Cerebellar cortex (tissue), 1 donor: ENCODE measurements around the gene EYA3.

Experiments
- DNase-seq: peaks from one replicate; pipeline ENCODE4 v3.0.0-alpha.2; 2015; ENCODE audit warnings: low spot score

EYA3 gene

GRCh38 chr1:28073867-28074266 lies 14.5 kb downstream of the EYA3 start:
- DNase-seq = no peak

DNA sequence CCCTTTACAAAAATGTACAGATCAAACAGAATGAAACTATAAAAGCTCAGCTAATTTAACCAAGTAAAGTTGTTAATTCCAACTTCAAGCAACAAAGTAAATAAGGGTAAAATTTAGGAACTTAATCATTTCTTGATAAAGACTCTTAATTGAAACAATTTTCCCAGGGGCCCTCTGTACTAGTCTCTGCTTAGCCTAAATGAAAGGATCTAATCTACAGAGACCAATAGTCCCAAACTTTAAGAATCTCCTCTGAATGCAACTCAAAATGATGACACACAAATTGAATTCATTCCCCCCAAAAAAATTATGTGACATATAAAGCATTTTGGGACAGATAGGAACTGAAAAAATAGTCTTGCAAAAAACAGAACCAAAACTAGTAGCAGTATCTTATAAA lies 16.6 kb downstream of the EYA3 start:
- DNase-seq = no peak

GRCh38 chr1:28070725-28071593 lies 17.5 kb downstream of the EYA3 start:
- DNase-seq = no peak

- no peak for DNase-seq
These were observed 20.8 kb downstream of the EYA3 start for GRCh38 chr1:28067523-28068090.

- DNase-seq = no peak
These were observed 21.8 kb downstream of the EYA3 start for GRCh38 chr1:28066393-28067154.

DNA sequence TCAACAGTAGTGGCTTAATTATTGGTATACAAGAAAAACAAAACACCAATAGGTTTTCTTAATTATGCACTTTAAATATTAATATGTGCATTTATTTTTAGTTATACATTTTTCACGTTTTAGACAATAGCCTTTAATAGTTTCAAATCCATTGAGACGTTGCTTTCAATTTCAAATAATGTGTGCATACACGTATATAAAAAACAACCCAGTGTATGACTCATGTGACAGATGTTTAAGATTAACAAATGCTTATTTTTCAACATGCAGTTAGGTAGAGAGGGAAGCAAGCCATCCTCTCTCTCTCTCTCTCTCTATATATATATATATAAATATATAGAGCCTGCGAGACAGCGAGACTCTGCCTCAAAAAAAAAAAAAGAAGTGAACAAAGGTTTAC lies 24.3 kb downstream of the EYA3 start:
- DNase-seq = no peak

- DNase-seq = no peak
These were observed 25.6 kb downstream of the EYA3 start for GRCh38 chr1:28062806-28063205.

GRCh38 chr1:28058971-28059878 lies 29.2 kb downstream of the EYA3 start:
- DNase-seq = no peak

DNA sequence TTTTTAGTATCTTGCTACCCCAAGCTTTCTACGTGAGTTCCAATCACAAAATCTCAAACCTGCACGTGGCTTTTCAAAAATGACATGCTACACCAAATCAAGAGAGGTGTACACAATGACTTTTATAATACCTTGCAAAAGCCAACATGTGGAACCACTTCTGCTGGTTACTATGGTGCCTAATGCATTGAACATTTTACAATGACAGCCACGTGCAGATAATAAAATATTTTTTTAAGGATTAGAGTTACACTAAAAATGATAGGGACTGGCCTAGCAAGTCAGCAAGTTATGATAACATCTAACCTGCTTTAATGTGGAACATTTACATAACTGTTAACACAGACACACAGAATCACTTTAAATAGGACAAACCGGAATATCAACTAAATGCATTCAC lies 30.2 kb downstream of the EYA3 start:
- DNase-seq = no peak

GRCh38 chr1:28056129-28056925 lies 32.1 kb downstream of the EYA3 start:
- no peak for DNase-seq

DNA sequence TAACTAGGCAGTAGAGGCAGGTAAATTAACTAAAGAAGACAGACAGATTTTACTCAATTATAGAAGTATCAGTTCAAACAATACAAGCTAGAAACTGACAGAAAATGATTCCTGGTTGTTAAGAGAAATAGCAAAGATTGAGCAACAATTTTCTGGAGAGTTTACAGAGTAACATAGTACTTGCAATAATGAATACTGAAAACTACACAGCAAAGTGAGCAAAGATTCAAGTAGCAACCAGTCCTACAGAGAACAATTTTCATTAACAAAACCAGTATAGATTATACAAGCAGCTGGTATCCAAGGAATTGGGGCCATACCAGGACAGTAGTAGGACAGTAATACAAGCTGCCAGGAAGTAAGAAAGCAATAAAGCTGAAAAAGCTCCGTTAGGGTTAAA lies 37.6 kb downstream of the EYA3 start:
- no peak for DNase-seq

GRCh38 chr1:28046716-28047115 lies 41.7 kb downstream of the EYA3 start:
- no peak for DNase-seq

DNA sequence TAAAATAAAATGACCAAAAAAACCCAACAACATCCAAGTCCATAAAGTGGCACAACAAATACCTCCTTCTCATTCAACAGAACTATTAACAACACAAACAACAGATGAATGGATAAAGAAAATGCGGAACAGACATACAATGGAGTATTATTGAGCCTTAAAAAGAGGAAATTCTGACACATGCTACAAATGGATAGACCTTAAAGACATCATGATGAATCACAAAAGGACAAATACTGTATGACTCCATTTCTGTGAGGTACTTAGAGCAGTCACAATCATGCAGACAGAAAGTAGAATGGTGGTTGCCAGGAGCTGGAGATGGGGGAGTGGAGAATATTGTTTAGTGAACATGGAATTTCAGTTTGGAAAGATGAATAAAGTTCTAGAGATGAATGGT lies 42.6 kb downstream of the EYA3 start:
- DNase-seq = no peak

DNA sequence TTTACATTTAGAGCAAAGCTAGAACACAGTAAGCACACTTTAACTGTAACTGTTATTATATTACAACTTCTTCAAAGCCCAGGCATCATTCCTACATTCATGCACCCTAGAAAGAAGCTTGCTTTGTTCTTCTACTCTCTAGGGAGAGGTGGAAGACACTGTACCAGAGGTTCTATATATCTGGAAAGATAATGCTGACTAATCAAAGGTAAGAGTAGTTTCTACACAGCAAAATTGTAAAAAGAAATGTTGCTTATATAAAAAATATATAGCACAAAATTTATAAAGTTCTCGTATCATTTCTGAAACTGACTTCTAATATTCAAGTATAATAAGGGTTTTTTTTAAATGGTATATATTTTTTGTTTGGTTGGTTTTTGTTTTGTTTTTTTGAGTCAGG lies 44.0 kb downstream of the EYA3 start:
- DNase-seq = no peak

DNA sequence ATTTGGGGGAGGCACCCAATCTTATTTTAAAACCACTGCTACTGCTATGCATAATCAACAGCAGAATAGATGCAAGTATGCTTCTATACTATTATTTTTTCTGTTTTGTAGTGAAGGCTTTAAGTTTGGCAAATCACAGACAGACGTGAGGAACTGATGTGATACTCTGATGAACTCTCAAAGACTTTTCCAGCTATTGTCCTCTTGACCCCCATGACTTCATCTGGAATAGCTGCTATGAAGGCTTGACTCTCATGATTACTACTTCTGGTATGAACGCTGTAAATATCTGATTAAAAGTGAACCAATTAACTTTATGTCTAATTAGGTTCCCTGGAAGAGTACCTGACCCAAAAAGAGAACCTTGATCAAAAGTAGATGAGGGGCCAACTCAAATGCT lies 49.1 kb downstream of the EYA3 start:
- no peak for DNase-seq

GRCh38 chr1:28037946-28038345 lies 50.5 kb downstream of the EYA3 start:
- no peak for DNase-seq

DNA sequence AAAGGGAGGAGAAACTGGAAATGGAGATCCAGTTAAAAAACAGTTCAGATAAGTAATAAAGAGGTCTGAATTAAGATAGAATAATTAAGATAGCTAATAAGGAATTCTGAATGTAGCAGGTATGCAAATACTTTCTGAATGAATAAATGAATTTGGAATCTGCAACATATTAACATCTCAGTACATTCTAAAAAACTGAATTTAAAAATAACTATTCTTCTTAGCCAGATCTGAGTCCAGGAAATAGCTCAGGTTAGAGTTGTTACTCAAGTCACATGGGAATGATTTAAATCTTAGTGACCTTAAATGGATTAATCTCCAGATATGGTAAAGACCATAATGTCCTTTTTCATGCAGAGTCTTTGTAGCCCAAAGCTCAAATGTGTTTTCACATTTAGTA lies 51.2 kb downstream of the EYA3 start:
- no peak for DNase-seq

GRCh38 chr1:28036431-28036830 lies 52.0 kb downstream of the EYA3 start:
- DNase-seq = no peak

GRCh38 chr1:28035420-28035819 lies 53.0 kb downstream of the EYA3 start:
- DNase-seq = no peak

GRCh38 chr1:28032281-28032680 lies 56.1 kb downstream of the EYA3 start:
- DNase-seq = no peak

- DNase-seq = no peak
These were observed 57.2 kb downstream of the EYA3 start for GRCh38 chr1:28031173-28031572.
